GM06990 (cell line): Measurements from ENCODE around the gene FEV.

Experiments
- DNase-seq: peaks from one replicate; pipeline ENCODE4 v3.0.0-alpha.2; 2011; ENCODE audit not compliant: insufficient read length; ENCODE audit errors: extremely low read depth
- H3K27me3 ChIP-seq: replicated peaks from 2 replicates; pipeline ENCODE4 v1.6.0; 2011; ENCODE audit warnings: low read length; ENCODE audit not compliant: control insufficient read depth, insufficient read depth
- H3K36me3 ChIP-seq: 2 replicates; pipeline ENCODE4 v1.5.1; 2011; ENCODE audit warnings: low read length; ENCODE audit not compliant: control insufficient read depth, insufficient read depth
- H3K4me3 ChIP-seq: replicated peaks from 2 replicates; pipeline ENCODE4 v1.5.1; 2011; ENCODE audit warnings: low read depth, mild to moderate bottlenecking, control low read depth, low read length
- TF ChIP-seq, protein P1 (sequence below): IDR thresholded peaks from 2 replicates; pipeline ENCODE4 v1.5.1; 2011; ENCODE audit warnings: low read length, control low read depth, mild to moderate bottlenecking, inconsistent platforms; ENCODE audit not compliant: insufficient read depth, poor library complexity, severe bottlenecking

FEV gene

DNA sequence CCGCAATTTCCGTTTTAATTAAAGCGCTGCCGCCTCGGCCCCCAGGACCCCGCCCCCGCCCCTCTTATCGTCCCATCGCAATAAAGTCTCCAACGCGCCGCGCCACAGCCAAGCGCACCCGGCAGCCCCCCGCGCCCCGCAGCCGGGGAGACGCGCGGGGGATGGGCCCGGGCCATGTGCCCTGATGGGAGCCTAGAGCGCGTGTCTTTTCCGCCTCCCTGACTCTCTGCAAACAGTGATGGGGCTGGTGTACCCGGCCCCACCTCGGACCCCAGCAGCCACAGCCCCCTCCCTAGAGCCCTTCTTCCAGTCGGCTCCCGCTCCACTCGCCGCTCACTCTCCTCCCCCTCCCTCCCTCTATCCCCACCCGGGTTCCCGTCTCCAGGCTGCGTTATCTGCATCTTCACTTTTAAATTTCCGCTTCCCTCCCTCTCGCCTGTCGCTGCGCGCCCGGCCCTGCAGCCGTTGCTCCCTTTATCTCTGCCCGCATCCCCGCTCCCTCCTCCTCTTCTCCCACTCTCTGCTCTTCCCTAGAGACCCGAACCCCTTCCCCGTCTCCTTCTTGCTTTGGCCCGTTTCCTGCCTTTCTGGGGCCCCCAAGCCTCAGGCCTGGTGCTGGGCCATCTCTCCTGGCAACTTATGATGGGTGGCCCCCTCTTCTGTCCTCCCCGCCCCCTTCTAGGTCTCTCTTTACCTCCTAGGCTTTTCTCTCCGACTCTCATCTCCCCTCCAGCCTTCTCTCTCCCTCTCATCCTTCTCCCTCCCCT is 524 bp upstream of the FEV start:
- H3K27me3 ChIP-seq = peaks cover 8% of the 10 kb centered on the region
- H3K36me3 ChIP-seq = no peaks in the 10 kb centered on the region
- no peak overlapping the region for H3K4me3 ChIP-seq
- DNase-seq = no peak
- TF ChIP-seq, protein P1, sequence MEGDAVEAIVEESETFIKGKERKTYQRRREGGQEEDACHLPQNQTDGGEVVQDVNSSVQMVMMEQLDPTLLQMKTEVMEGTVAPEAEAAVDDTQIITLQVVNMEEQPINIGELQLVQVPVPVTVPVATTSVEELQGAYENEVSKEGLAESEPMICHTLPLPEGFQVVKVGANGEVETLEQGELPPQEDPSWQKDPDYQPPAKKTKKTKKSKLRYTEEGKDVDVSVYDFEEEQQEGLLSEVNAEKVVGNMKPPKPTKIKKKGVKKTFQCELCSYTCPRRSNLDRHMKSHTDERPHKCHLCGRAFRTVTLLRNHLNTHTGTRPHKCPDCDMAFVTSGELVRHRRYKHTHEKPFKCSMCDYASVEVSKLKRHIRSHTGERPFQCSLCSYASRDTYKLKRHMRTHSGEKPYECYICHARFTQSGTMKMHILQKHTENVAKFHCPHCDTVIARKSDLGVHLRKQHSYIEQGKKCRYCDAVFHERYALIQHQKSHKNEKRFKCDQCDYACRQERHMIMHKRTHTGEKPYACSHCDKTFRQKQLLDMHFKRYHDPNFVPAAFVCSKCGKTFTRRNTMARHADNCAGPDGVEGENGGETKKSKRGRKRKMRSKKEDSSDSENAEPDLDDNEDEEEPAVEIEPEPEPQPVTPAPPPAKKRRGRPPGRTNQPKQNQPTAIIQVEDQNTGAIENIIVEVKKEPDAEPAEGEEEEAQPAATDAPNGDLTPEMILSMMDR = no peak

- Histone ChIP-seq H3K27me3 (peaks cover 8% of the 10 kb centered on the region), H3K4me3 (no peak overlapping the region), H3K36me3 (no peaks in the 10 kb centered on the region)
- TF ChIP-seq, protein P1 = no peak
- no peak for DNase-seq
Measured at GRCh38 chr2:218984239-218985020, 554 bp downstream of the FEV start.

DNA sequence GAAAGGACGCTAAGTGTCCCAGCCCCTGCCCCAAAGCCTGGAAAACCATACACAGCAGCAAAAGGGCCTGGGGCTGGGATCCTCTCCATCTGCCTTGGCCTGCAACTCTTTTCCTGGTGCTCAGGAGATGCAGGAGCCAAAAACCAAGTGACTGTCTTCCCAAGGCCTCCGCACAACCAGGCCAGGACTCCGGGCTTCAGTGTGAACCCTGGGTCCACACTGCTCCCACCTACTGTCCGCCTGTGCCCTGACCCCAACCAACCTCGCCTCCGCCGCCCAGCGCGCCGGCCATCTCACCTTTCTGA is 1.1 kb downstream of the FEV start:
- no peak for DNase-seq
- H3K36me3 ChIP-seq = no peaks in the 10 kb centered on the region
- TF ChIP-seq, protein P1 = no peak
- peaks cover 8% of the 10 kb centered on the region for H3K27me3 ChIP-seq
- H3K4me3 ChIP-seq = no peak overlapping the region

DNA sequence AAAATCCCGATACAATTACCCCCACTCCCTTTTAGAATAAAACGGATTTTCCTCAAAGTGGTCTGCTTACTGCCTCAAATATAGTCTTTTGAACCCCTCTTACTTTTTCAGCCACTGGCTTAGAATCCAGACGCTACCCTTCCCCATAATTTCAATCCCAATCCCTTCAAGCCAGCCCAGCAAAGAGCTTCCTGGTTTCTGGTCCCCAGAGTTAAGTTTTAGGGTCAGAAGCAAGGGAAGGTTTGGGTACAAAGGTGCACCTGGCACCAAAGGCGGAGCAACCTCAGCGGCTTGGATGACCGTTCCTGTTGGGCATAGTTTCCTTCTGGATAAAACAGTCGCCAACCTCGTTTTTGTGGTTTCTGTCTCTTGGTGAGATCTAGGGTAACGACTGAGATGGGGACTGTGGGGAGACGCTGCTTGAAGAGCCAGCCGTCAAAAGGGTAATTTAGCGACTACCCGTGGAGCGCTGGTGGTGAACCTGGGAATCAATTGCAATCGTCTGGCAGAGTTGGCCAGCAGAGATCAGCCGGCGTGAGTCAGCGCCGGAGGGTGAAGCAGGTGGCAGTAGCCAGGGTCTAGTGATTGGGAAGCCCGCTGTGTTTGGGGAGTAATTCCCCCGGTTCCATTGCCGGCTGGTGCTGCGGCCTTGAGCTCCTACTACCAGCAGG is 1.6 kb downstream of the FEV start:
- H3K4me3 ChIP-seq = no peak overlapping the region
- no peaks in the 10 kb centered on the region for H3K36me3 ChIP-seq
- no peak for DNase-seq
- H3K27me3 ChIP-seq = peaks cover 8% of the 10 kb centered on the region
- TF ChIP-seq, protein P1 = no peak

- TF ChIP-seq, protein P1 = no peak
- no peak for DNase-seq
- no peaks in the 10 kb centered on the region for H3K36me3 ChIP-seq
- H3K27me3 ChIP-seq = peaks cover 8% of the 10 kb centered on the region
- H3K4me3 ChIP-seq = no peak overlapping the region
Measured at GRCh38 chr2:218982586-218983262, 2.3 kb downstream of the FEV start.
